WI38 (cell line): ENCODE measurements around the gene CEP63.

Experiments
- H3K4me3 ChIP-seq: 2 replicates; pipeline ENCODE4 v1.5.1; 2011; ENCODE audit warnings: low read depth, mild to moderate bottlenecking, control low read depth, low read length
- CTCF ChIP-seq: IDR thresholded peaks from 2 replicates; pipeline ENCODE4 v1.5.1; 2012; ENCODE audit warnings: low read depth, mild to moderate bottlenecking, control low read depth, low read length

CEP63 gene

GRCh38 chr3:134608771-134609435, 123.0 kb downstream of the CEP63 start:
- H3K4me3 ChIP-seq = no peak overlapping the region
- TF ChIP-seq CTCF = no peak

- H3K4me3 ChIP-seq = no peak overlapping the region
Measured at GRCh38 chr3:134609821-134610431, 124.1 kb downstream of the CEP63 start.

GRCh38 chr3:134610432-134611385, 124.9 kb downstream of the CEP63 start:
- H3K4me3 ChIP-seq = no peak overlapping the region
- TF ChIP-seq CTCF = no peak

More at GRCh38 chr3:134609821-134610431, 124.1 kb downstream of the CEP63 start:
- no peak for TF ChIP-seq CTCF

- H3K4me3 ChIP-seq = no peak overlapping the region
- no peak for TF ChIP-seq CTCF
Measured at GRCh38 chr3:134611516-134611915, 125.7 kb downstream of the CEP63 start.

GRCh38 chr3:134613006-134613520, 127.2 kb downstream of the CEP63 start:
- TF ChIP-seq CTCF = no peak

GRCh38 chr3:134614955-134615354, 129.1 kb downstream of the CEP63 start:
- no peak overlapping the region for H3K4me3 ChIP-seq
- TF ChIP-seq CTCF = no peak

More at GRCh38 chr3:134613006-134613520, 127.2 kb downstream of the CEP63 start:
- no peak overlapping the region for H3K4me3 ChIP-seq

GRCh38 chr3:134615743-134616142, 129.9 kb downstream of the CEP63 start:
- no peak for TF ChIP-seq CTCF
- H3K4me3 ChIP-seq = no peak overlapping the region
